Measurements from ENCODE around the gene ARHGEF4. TPM values are rescaled to one million over a fixed set of nuclear protein-coding genes. Genes with fewer than 3 reads are reported as not detected.

Gene ARHGEF4
- total and polyA plus RNA-seq, 3 experiments from 2014 or later: 0.51 to 5.3 (median 1.2) TPM

- peak in 1 of 5 donors; percentile 22 for DNase-seq
- Histone ChIP-seq H3K4me1 (ENCODE audit: insufficient read depth, low read length) (no peaks in the 10 kb centered on the region), H3K9me3 (ENCODE audit: low read length) (no peaks in the 10 kb centered on the region), H3K27ac (ENCODE audit: low read depth, low read length) (no peak overlapping the region), H3K4me3 (ENCODE audit: low read length) (no peak overlapping the region), H3K27me3 (ENCODE audit: insufficient read depth, low read length, poor library complexity, severe bottlenecking) (no peaks in the 10 kb centered on the region), H3K36me3 (ENCODE audit: insufficient read depth, low read length) (no peaks in the 10 kb centered on the region)
- no peak overlapping the region for H3K4me3 Mint-ChIP-seq
- no peaks in the 10 kb centered on the region for H3K9me3 Mint-ChIP-seq
- no peaks in the 10 kb centered on the region for H3K4me1 Mint-ChIP-seq
- CTCF ChIA-PET: interaction anchor here (1.4 to 4.2 kb wide), 2 partner anchors 27 to 49 kb away, joined by 4 to 17 read pairs; no protein-coding TSS in a partner anchor
- peaks cover 3 to 16% of the 10 kb centered on the region in 2 donors for H3K27me3 Mint-ChIP-seq
- POLR2A ChIA-PET: no interaction called here
- no peak overlapping the region for H3K27ac Mint-ChIP-seq
- no peaks in the 10 kb centered on the region for H3K36me3 Mint-ChIP-seq
Measured at GRCh38 chr2:130846233-130846632, 9.5 kb downstream of the ARHGEF4 start.

GRCh38 chr2:130846686-130847375 lies 10.1 kb downstream of the ARHGEF4 start:
- Histone ChIP-seq H3K9me3 (ENCODE audit: low read length) (no peaks in the 10 kb centered on the region), H3K27me3 (ENCODE audit: insufficient read depth, low read length, poor library complexity, severe bottlenecking) (no peaks in the 10 kb centered on the region), H3K36me3 (ENCODE audit: insufficient read depth, low read length) (no peaks in the 10 kb centered on the region), H3K4me3 (ENCODE audit: low read length) (no peak overlapping the region), H3K4me1 (ENCODE audit: insufficient read depth, low read length) (no peaks in the 10 kb centered on the region), H3K27ac (ENCODE audit: low read depth, low read length) (no peak overlapping the region)
- ChIA-PET CTCF (interaction anchor here (1.4 kb wide), 1 partner anchor 27 kb away, joined by 4 read pairs; no protein-coding TSS in a partner anchor), POLR2A (no interaction called here)
- H3K9me3 Mint-ChIP-seq: no peaks in the 10 kb centered on the region
- H3K36me3 Mint-ChIP-seq: no peaks in the 10 kb centered on the region
- H3K4me1 Mint-ChIP-seq: no peaks in the 10 kb centered on the region
- H3K27me3 Mint-ChIP-seq: peaks cover 3 to 12% of the 10 kb centered on the region in 2 donors
- no peak overlapping the region for H3K4me3 Mint-ChIP-seq
- DNase-seq: peak in 1 of 5 donors; percentile 38
- no peak overlapping the region for H3K27ac Mint-ChIP-seq

DNA sequence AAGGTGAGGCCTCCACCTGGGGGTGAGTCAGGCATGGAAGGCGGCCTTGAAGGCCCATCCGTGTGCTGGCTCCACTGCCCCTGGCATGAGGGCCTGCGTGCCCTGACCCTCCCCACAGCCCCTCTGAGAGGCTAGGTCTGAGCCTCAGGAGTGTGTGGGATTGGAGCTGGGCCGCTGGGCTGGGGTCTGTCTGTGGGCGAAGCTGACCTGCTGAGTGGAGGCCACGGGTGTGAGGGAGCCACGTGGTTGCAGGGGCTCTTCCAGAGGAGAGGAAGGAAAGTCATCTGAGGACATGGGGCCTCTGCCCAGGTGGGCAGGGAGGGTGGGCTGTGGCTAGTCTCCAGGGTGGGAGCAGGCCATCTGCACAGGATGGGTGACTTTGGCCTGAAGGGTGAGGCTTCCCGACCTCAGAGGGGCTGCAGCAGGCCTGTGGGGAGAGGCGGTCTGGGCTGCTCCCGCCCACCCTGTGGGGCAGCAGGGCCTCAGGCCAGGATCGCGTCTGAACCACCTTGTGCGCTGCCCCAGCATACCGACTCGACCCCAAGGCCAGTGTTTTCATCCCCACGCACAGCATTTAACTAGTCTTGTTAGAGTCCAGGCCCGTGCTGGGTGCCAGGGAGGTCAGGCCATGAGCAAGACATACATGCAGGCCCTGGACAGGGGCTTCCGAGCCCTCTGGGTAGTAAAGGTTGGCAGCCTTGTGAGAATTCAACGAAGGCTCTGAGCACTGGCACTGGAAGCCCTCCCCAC lies 11.2 kb downstream of the ARHGEF4 start:
- H3K36me3 ChIP-seq (ENCODE audit: insufficient read depth, low read length): no peaks in the 10 kb centered on the region
- ChIA-PET POLR2A (no interaction called here), CTCF (no interaction called here)
- H3K4me3 ChIP-seq (ENCODE audit: low read length): no peak overlapping the region
- H3K27me3 ChIP-seq (ENCODE audit: insufficient read depth, low read length, poor library complexity, severe bottlenecking): no peaks in the 10 kb centered on the region
- peaks cover 3 to 6% of the 10 kb centered on the region in 2 donors for H3K27me3 Mint-ChIP-seq
- H3K27ac Mint-ChIP-seq: no peak overlapping the region
- no peaks in the 10 kb centered on the region for H3K36me3 Mint-ChIP-seq
- H3K9me3 ChIP-seq (ENCODE audit: low read length): no peaks in the 10 kb centered on the region
- no peak overlapping the region for H3K4me3 Mint-ChIP-seq
- DNase-seq: peak in 1 of 5 donors; percentile 36
- H3K4me1 Mint-ChIP-seq: no peaks in the 10 kb centered on the region
- H3K27ac ChIP-seq (ENCODE audit: low read depth, low read length): no peak overlapping the region
- H3K9me3 Mint-ChIP-seq: no peaks in the 10 kb centered on the region
- H3K4me1 ChIP-seq (ENCODE audit: insufficient read depth, low read length): no peaks in the 10 kb centered on the region

DNA sequence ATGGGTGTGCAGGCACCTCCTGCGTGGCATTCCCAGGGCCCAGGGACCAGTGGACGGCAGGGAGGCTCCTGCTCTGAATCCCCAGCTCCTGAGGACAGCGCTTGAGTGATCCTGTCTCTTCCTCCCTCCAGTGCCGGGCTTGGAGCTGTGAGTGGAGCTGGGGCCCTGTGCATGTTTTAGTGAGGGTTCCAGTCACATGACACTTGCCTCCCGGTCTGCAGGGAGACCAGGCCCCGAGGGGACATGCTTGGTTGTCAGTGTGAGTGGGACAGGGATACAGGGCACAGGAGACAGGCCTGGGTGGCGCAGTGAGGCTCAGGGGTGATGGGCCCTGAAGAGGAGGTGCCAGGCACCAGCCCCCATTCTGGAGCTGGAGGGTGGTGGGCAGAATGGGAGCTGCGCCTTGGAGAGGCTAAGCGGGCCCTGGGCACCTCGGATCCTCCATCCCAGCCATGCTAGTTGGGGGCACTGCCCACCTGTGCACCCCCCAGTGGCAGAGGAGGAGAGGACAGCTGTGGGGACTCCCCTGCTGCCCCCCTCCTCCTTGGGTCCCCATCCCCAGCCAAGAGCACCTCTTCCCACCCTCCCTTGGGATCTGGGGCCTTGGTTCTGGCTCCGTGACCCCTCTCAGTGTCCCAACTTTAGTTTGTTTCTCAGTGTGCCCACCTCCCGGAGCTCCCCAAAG lies 12.0 kb downstream of the ARHGEF4 start:
- DNase-seq: peak in 1 of 5 donors; percentile 36
- no peaks in the 10 kb centered on the region for H3K27me3 ChIP-seq (ENCODE audit: insufficient read depth, low read length, poor library complexity, severe bottlenecking)
- H3K9me3 Mint-ChIP-seq: no peaks in the 10 kb centered on the region
- H3K27ac Mint-ChIP-seq: peak overlapping the region in 1 of 8 donors; percentile 84
- no peak overlapping the region for H3K4me3 ChIP-seq (ENCODE audit: low read length)
- CTCF ChIA-PET: no interaction called here
- H3K36me3 Mint-ChIP-seq: no peaks in the 10 kb centered on the region
- no peak overlapping the region for H3K4me3 Mint-ChIP-seq
- peaks cover 2 to 3% of the 10 kb centered on the region in 2 donors for H3K27me3 Mint-ChIP-seq
- no peaks in the 10 kb centered on the region for H3K9me3 ChIP-seq (ENCODE audit: low read length)
- no peaks in the 10 kb centered on the region for H3K36me3 ChIP-seq (ENCODE audit: insufficient read depth, low read length)
- no peak overlapping the region for H3K27ac ChIP-seq (ENCODE audit: low read depth, low read length)
- POLR2A ChIA-PET: no interaction called here
- H3K4me1 Mint-ChIP-seq: no peaks in the 10 kb centered on the region
- H3K4me1 ChIP-seq (ENCODE audit: insufficient read depth, low read length): no peaks in the 10 kb centered on the region

DNA sequence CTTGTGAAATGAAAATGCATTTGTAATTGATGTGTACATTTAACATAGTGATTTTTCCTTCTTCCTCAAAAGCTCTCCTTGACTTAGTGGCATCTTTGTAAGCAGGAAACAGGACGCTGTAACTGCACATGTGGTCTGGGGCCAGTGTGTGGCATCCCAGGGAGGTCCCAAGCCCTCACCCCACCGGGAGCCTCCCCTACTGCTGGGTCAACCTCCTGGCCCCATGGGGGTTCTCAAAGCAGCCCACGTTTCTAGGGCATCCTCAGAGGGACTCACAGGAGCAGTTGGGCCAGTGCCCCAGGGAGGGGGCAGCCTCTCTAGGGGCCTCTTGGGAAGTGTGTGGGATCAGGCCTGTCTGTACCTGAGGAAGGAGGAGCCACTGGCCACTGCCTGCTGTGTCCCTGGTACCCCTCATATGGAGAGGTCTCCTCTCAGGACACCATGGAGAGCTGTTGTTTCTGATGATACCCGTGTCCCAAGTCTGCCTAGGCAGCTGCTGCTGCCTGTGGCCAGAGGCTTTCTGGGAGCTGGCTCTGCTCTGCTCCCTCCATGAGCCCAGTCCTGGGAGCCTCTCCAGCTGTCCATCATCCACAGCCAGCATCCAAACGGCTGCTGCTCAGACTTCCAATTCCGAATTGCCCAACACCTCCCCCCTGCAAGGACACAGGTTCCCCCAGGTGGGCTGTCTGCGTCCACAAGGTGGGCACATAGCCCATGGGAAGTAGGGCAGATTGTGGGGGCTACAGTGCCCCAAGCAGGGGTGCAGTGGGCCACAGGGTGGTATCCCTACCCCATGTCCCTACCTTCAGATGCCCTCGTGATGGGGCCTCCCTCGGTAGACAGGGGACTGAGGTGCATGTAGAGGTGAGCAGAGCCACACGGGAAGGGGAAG lies 13.4 kb downstream of the ARHGEF4 start:
- CTCF ChIA-PET: no interaction called here
- Histone ChIP-seq H3K36me3 (ENCODE audit: insufficient read depth, low read length) (no peaks in the 10 kb centered on the region), H3K9me3 (ENCODE audit: low read length) (no peaks in the 10 kb centered on the region), H3K4me3 (ENCODE audit: low read length) (no peak overlapping the region), H3K4me1 (ENCODE audit: insufficient read depth, low read length) (no peaks in the 10 kb centered on the region), H3K27me3 (ENCODE audit: insufficient read depth, low read length, poor library complexity, severe bottlenecking) (no peaks in the 10 kb centered on the region), H3K27ac (ENCODE audit: low read depth, low read length) (no peak overlapping the region)
- peaks cover 0 to 1% (median 0%) of the 10 kb centered on the region in 5 donors for H3K9me3 Mint-ChIP-seq
- H3K27ac Mint-ChIP-seq: no peak overlapping the region
- POLR2A ChIA-PET: no interaction called here
- H3K36me3 Mint-ChIP-seq: no peaks in the 10 kb centered on the region
- peak in 1 of 5 donors; percentile 30 for DNase-seq
- H3K4me3 Mint-ChIP-seq: no peak overlapping the region
- H3K27me3 Mint-ChIP-seq: peaks cover 2 to 5% of the 10 kb centered on the region in 2 donors
- no peaks in the 10 kb centered on the region for H3K4me1 Mint-ChIP-seq

- CTCF ChIA-PET: no interaction called here
- H3K4me1 ChIP-seq (ENCODE audit: insufficient read depth, low read length): no peaks in the 10 kb centered on the region
- Mint-ChIP-seq H3K27me3 (peaks cover 2 to 5% of the 10 kb centered on the region in 2 donors), H3K27ac (no peak overlapping the region), H3K36me3 (no peaks in the 10 kb centered on the region), H3K4me1 (no peaks in the 10 kb centered on the region), H3K4me3 (no peak overlapping the region), H3K9me3 (peaks cover 0 to 5% (median 0%) of the 10 kb centered on the region in 5 donors)
- POLR2A ChIA-PET: no interaction called here
- no peaks in the 10 kb centered on the region for H3K36me3 ChIP-seq (ENCODE audit: insufficient read depth, low read length)
- H3K27me3 ChIP-seq (ENCODE audit: insufficient read depth, low read length, poor library complexity, severe bottlenecking): no peaks in the 10 kb centered on the region
- no peaks in the 10 kb centered on the region for H3K9me3 ChIP-seq (ENCODE audit: low read length)
- no peak overlapping the region for H3K4me3 ChIP-seq (ENCODE audit: low read length)
- no peak overlapping the region for H3K27ac ChIP-seq (ENCODE audit: low read depth, low read length)
- peak in 1 of 5 donors; percentile 30 for DNase-seq
Measured at GRCh38 chr2:130850788-130851623, 14.3 kb downstream of the ARHGEF4 start.
